Thyroid gland (tissue), 4 donors: ENCODE measurements around the gene MBD3.
"Not testable (repeated sequence)": the region's sequence is repeated elsewhere in the genome, so short reads cannot be mapped to it uniquely, and the experiment has no call there.

ENCODE experiments used
- CTCF ChIP-seq, 6 experiments: fragments of 200-600 bp in 3 of 6; fragments of 450-650 bp in 3 of 6; sonication (generic) in 3 of 6; IDR thresholded peaks; one replicate each; pipeline ENCODE4 v1.5.1; 2016 to 2019; ENCODE audit warnings: antibody characterized with exemption in 6 of 6, mild to moderate bottlenecking in 2 of 6, inconsistent platforms in 1 of 6, moderate library complexity in 1 of 6
- POLR2A ChIP-seq, 2 donors: fragments of 450-650 bp; IDR thresholded peaks; one replicate each; pipeline ENCODE4 v1.6.1; 2017; ENCODE audit warnings: antibody characterized with exemption in 2 of 2, mild to moderate bottlenecking in 2 of 2, moderate library complexity in 1 of 2

- not testable (repeated sequence) for TF ChIP-seq CTCF, POLR2A (IDR thresholded peaks at IDR 0.05)
Observed at GRCh38 chr19:1640893-1641448, 48.3 kb upstream of the MBD3 start.
